Activated naive CD4-positive, alpha-beta T cell treated with anti-CD3 and anti-CD28 coated beads, Interleukin-2, amount 50 U/mL, for 24 hours (primary cell): Measurements from ENCODE around the gene CPM.

Experiments
- H3K27ac Mint-ChIP-seq: one replicate; pipeline ENCODE4 v1.8.0; 2021; ENCODE audit warnings: mild to moderate bottlenecking, mixed read lengths
- H3K27me3 Mint-ChIP-seq: one replicate; pipeline ENCODE4 v1.8.0; 2021; ENCODE audit warnings: mixed read lengths
- H3K36me3 Mint-ChIP-seq: one replicate; pipeline ENCODE4 v1.8.0; 2021; ENCODE audit warnings: mixed read lengths
- H3K4me1 Mint-ChIP-seq: one replicate; pipeline ENCODE4 v1.8.0; 2021; ENCODE audit warnings: mixed read lengths
- H3K4me3 Mint-ChIP-seq: one replicate; pipeline ENCODE4 v1.8.0; 2021; ENCODE audit warnings: mild to moderate bottlenecking, mixed read lengths
- H3K9me3 Mint-ChIP-seq: one replicate; pipeline ENCODE4 v1.8.0; 2021; ENCODE audit warnings: mixed read lengths

Gene CPM

DNA sequence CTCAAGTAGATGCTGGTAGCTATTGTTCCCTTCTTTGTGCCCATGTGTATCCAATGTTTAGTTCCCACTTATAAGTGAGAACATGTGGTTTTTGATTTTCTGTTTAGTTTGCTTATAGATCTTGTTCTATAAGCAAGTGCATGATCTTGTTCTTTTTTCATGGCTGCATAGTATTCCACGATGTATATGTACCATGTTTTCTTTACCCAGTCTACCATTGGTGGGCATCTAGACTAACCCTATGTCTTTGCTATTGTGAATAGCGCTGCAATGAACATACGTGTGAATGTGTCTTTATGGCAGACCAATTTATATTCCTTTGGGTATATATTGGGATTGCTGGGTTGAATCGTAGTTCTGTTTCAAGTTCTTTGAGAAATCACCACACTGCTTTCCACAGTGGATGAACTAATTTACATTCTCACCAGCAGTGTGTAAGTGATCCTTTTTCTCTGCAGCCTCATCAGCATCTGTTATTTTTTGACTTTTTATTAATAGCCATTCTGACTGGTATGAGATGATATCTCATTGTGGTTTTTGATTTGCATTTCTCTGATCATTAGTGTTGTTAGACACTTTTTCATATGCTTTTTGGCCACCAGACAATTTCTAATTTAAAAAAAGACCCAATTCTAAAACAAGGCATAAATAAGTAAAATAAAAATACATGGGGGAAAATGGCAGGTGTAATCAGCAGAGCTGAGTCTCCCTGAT lies 50.6 kb downstream of the CPM start:
- Mint-ChIP-seq H3K36me3 (peaks cover 10% of the 10 kb centered on the region), H3K27ac (no peak overlapping the region)

DNA sequence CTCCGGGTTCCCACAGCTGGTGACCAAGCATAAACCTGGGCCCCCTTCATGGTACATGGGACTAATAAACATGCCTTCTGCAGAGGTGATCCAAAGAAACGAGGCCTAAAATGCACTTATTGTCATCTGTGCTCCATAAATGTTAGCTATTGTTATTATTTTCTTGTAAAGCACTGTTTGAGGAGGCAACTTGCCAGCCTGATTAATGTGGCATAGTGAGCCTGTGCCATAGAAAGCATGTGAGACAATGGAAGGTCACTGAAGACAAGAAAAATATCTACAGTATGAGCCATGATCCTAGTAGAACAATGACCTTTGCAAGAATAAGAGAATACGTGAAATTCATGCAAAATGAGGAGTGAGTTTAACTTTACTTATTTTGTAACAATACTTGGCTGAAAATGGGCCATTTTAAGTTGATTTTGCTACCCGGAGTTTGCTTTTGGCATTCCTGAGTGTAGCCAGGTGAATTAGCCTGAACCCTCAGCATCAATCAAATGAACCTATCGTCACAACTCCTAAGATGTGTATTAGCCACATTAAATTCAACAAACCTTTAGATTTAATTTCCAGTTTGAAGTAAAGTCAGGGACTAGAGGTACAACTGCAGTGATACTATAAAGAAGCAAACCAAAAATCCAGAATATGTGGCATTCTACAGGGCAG lies 52.2 kb downstream of the CPM start:
- Mint-ChIP-seq H3K9me3 (peaks cover 4% of the 10 kb centered on the region), H3K27ac (no peak overlapping the region), H3K27me3 (no peaks in the 10 kb centered on the region), H3K36me3 (peaks cover 12% of the 10 kb centered on the region), H3K4me1 (no peaks in the 10 kb centered on the region), H3K4me3 (no peak overlapping the region)

More for the DNA sequence above, 50.6 kb downstream of the CPM start:
- Mint-ChIP-seq H3K9me3 (peaks cover 4% of the 10 kb centered on the region), H3K27me3 (no peaks in the 10 kb centered on the region), H3K4me1 (no peaks in the 10 kb centered on the region), H3K4me3 (no peak overlapping the region)

DNA sequence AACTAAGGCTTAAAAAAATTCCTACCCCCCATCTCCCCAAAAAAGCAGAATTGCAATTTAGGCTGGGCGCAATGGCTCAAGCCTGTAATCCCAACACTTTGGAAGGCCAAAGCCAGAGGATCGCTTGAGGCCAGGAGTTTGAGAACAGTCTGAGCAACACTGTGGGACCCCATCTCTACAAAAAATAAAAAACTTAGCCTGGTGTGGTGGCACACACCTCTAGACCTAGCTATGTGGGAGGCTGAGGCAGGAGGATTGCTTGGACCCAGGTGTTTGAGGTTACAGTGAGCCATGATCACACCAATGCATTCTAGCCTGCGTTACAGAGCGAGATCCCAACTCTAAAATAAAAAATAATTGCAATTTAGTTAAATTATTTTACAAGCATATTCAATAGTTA lies 54.1 kb downstream of the CPM start:
- peaks cover 15% of the 10 kb centered on the region for H3K36me3 Mint-ChIP-seq

DNA sequence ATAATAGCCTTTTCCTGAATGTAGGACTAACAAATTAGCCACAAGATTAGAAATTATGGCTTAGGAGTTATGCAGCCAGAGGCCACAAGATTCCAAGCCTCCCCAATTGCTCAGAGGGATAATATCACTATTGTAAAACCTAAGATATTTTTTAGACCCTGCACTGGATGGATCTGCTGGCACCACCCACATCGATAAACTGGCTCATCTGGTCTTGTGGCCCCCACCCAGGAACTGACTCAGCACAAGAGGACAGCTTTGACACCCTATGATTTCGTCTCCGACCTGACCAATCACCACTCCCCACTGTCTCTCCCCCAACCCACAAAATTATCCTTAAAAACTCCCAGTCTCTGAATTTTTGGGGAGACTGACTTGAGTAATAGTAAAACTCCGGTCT lies 54.7 kb downstream of the CPM start:
- H3K4me1 Mint-ChIP-seq, result no peaks in the 10 kb centered on the region
- H3K27ac Mint-ChIP-seq, result no peak overlapping the region
- peaks cover 4% of the 10 kb centered on the region for H3K9me3 Mint-ChIP-seq
- no peak overlapping the region for H3K4me3 Mint-ChIP-seq
- no peaks in the 10 kb centered on the region for H3K27me3 Mint-ChIP-seq
- peaks cover 15% of the 10 kb centered on the region for H3K36me3 Mint-ChIP-seq

More for the DNA sequence above, 54.1 kb downstream of the CPM start:
- no peaks in the 10 kb centered on the region for H3K4me1 Mint-ChIP-seq
- no peaks in the 10 kb centered on the region for H3K27me3 Mint-ChIP-seq
- no peak overlapping the region for H3K4me3 Mint-ChIP-seq
- H3K9me3 Mint-ChIP-seq, result peaks cover 4% of the 10 kb centered on the region
- H3K27ac Mint-ChIP-seq, result no peak overlapping the region

DNA sequence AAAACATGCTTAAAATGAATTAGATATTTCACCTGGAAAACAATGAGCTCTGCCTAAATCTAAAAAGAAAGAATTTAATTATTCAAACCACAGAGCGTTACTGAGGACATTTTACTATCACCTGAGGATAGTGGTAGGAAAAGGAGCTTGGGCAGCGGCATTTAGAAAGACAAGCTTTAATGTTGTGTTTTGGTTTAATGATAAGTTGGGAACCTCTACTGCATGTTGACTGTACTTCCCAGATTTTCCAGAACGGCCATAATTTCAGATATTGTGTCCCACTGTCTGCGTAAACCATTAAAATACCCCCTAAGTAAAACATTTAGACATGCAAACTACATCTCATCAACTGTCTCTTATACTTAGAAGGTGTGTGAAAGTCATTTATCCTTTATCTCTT lies 55.4 kb downstream of the CPM start:
- Mint-ChIP-seq H3K4me3 (no peak overlapping the region), H3K4me1 (no peaks in the 10 kb centered on the region), H3K36me3 (peaks cover 15% of the 10 kb centered on the region), H3K9me3 (peaks cover 4% of the 10 kb centered on the region), H3K27ac (no peak overlapping the region), H3K27me3 (no peaks in the 10 kb centered on the region)

DNA sequence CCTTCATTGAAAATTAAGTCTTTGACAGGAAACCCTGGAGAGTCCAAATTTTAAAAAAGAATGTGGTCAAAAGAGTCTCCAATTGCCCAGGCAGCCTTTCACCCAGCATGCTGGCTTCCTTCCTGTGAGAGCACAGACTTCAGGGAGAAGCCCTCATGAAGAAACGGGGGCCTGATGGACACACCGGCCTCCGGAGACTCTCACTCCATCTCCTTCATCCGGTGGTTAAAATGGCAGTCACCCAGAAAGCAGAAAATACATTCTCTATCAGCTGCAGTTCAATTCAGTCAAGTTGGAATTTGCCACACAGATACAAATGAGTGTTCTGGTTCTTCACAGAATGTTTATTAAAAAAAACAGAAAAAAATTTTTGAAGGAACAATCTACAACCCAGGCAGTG lies 56.5 kb downstream of the CPM start:
- Mint-ChIP-seq H3K27ac (no peak overlapping the region), H3K4me1 (no peaks in the 10 kb centered on the region), H3K9me3 (peaks cover 4% of the 10 kb centered on the region), H3K27me3 (no peaks in the 10 kb centered on the region), H3K4me3 (no peak overlapping the region), H3K36me3 (peaks cover 15% of the 10 kb centered on the region)

DNA sequence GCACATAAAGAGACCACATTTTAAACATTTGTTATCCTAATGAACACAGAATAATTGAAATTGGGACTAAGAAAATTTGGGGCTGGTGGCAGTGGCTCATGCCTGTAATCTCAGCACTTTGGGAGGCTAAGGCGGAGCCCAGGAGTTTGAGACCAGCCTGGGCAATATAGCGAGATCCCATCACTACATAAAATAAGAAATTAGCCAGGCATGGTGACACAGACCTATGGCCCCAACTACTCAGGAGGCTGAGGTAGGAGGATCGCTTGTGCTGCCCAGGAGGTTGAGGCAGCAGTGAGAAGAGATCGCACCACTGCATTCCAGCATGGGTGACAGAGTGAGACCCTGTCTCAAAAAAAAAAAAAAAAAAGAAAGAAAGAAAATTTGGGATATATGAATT lies 59.7 kb downstream of the CPM start:
- no peaks in the 10 kb centered on the region for H3K4me1 Mint-ChIP-seq

DNA sequence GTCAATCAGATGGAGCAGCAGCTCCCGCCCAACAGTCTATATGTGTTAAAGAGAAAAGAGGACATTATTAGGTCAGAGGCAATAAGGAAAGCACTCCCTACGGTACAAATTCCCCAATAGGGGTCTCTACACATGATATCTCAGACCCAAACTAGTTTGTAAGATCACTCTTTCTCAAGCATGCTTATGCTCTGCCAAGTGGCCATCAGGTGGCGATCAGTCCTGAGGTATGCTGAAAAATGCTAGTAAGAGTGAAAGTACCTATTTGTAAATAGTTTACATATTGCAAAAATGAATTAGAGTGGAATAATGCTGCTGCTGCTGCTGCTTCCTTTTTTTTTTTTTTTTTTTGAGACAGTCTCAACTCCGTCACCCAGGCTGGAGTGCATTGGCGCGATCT lies 61.0 kb downstream of the CPM start:
- Mint-ChIP-seq H3K27me3 (no peaks in the 10 kb centered on the region), H3K27ac (no peak overlapping the region), H3K36me3 (peaks cover 14% of the 10 kb centered on the region), H3K4me1 (no peaks in the 10 kb centered on the region), H3K4me3 (no peak overlapping the region), H3K9me3 (no peaks in the 10 kb centered on the region)

More for the DNA sequence above, 59.7 kb downstream of the CPM start:
- Mint-ChIP-seq H3K36me3 (peaks cover 14% of the 10 kb centered on the region), H3K27ac (no peak overlapping the region), H3K27me3 (no peaks in the 10 kb centered on the region), H3K4me3 (no peak overlapping the region), H3K9me3 (peaks cover under 1% of the 10 kb centered on the region)

DNA sequence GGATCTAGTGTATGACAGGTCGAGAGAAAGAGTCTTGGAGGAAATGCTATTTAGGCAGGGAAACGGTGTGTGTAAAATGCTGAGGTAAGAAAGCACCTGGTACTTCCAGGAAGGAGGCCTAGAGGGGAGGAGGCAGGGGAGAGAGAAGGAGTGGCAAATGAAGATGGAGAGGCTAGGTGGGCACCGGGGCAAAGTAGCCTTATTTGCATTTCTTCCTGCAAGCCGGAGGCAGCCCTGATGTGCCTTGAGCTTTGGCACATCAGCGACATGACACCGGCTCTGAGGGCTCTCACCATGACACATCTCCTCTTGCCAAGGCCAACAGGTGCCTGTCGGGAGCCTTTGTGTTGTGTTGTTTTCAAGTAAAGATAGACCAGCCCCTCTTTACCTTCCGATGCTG lies 61.6 kb downstream of the CPM start:
- Mint-ChIP-seq H3K4me1 (no peaks in the 10 kb centered on the region), H3K27me3 (no peaks in the 10 kb centered on the region), H3K36me3 (peaks cover 12% of the 10 kb centered on the region), H3K4me3 (no peak overlapping the region), H3K9me3 (no peaks in the 10 kb centered on the region), H3K27ac (peak overlapping the region; percentile 81)

DNA sequence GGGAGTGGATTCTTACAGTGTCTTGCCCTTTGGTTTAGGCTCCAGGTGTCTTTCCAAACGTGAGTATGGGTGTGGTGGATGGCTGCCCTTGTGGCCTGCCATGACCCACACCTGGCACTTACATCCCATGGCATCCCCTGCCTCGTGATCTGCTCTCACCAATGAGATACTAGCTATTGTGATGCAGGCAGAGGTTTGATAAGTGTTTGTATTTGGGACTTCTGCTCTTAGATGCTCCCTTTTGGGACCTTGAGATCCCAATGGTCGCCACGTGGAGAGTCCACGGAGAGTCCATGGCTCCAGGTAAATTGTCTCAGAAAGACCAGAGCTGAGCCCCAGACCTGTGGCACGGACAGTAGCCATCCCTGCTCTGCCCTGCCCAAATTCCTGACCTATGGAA lies 62.5 kb downstream of the CPM start:
- H3K4me1 Mint-ChIP-seq, result peaks cover 6% of the 10 kb centered on the region
- no peak overlapping the region for H3K4me3 Mint-ChIP-seq
- H3K36me3 Mint-ChIP-seq, result peaks cover 12% of the 10 kb centered on the region
- no peak overlapping the region for H3K27ac Mint-ChIP-seq
- H3K9me3 Mint-ChIP-seq, result no peaks in the 10 kb centered on the region
- no peaks in the 10 kb centered on the region for H3K27me3 Mint-ChIP-seq

DNA sequence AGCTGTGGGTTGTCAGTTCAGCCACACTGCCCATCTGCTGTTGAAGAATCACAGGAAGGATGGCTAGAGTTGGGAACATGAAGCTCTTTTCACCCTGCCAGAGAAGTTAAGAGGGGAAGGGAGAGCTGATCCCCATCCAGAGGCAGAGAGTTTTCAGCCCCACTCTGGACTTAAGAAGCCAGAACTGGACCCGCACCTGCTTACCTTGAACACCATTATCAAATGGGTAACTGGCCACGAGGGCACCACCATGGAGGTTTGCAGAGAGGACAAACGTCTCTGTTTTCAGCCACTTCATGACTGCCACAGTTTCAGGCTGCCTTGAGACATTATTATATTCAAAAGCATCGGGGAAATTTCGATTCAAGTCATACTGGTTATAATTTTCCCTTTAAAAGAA lies 63.0 kb downstream of the CPM start:
- H3K36me3 Mint-ChIP-seq, result peaks cover 12% of the 10 kb centered on the region
- H3K4me3 Mint-ChIP-seq, result no peak overlapping the region
- H3K4me1 Mint-ChIP-seq, result peaks cover 7% of the 10 kb centered on the region
- no peaks in the 10 kb centered on the region for H3K27me3 Mint-ChIP-seq
- no peak overlapping the region for H3K27ac Mint-ChIP-seq
- no peaks in the 10 kb centered on the region for H3K9me3 Mint-ChIP-seq

DNA sequence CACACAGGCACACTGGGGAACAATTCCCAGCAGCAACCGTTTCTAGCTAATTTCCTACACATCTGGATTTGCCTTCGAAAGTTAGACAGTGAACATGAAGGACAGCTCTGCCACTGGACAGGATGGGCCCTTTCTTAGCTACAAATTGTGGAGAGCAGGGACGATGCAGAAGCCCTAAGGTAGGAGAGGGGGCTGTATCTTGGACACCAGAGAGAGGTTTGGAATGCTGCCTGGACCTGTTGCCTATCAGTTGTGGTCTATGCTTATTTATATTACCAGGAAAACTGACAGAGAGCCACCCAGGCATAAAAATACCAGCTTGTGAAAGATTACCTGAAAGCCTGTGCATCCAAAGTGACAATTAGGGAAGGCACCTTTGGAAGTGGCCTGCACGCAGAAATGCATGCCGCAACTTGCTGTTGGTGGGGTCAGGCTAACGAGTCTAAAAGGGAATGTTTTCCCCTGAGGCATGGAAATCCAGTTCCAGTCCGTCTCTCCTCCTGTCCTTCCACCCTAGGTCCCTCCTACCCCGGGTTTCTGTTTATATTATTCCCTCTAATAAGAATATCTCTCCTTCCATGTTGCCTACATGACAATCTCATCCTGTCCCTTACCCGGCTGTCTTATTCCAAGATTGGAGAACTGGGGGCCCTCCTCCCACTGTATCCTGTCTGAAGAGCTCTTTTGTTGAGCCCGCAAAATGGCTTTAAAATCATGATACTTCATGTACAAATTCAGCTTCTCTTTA lies 64.8 kb downstream of the CPM start:
- Mint-ChIP-seq H3K4me1 (peaks cover 7% of the 10 kb centered on the region), H3K4me3 (no peak overlapping the region), H3K36me3 (peaks cover 10% of the 10 kb centered on the region), H3K27ac (no peak overlapping the region), H3K27me3 (no peaks in the 10 kb centered on the region), H3K9me3 (no peaks in the 10 kb centered on the region)

DNA sequence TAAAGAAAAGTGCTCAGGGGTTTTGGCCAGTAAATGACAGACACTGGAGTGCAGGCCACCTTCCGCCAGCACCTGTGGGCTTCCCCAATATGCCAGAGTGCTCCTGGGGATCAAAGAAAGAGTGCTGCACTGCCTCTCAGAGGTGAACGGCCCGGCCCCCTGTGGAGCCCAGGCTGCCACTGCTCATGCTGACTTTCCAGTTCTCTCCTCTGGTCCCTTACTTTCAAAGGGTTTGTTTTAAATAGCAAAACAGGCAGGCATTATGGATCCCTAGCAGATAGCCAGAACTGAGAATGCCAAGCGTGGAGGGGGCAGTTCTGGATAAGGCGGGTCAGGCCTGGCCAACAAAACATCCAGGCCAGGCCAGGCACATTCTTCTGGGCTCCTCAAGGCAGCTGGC lies 65.4 kb downstream of the CPM start:
- no peaks in the 10 kb centered on the region for H3K9me3 Mint-ChIP-seq
- no peak overlapping the region for H3K27ac Mint-ChIP-seq
- no peaks in the 10 kb centered on the region for H3K27me3 Mint-ChIP-seq
- peaks cover 10% of the 10 kb centered on the region for H3K36me3 Mint-ChIP-seq
- H3K4me1 Mint-ChIP-seq, result peaks cover 7% of the 10 kb centered on the region
- H3K4me3 Mint-ChIP-seq, result no peak overlapping the region

DNA sequence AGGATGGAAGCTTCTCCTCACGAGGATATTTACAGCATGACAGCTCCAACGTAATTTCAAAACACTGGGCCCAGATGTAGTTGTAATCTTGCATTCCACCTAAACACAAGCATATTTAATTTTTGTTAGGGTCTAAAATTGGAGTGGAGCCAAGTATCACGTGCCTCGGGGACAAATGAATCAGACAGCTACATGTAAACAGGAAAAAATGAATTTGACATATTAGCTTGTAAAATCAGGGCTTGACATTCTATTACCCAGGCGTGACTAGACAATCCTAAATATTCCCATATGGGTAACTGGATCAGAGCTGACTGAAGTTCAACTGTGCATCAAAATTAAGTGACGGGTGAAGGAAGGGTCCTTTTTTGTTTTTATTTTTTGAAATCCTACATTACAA lies 66.0 kb downstream of the CPM start:
- peak overlapping the region; percentile 46 for H3K27ac Mint-ChIP-seq

DNA sequence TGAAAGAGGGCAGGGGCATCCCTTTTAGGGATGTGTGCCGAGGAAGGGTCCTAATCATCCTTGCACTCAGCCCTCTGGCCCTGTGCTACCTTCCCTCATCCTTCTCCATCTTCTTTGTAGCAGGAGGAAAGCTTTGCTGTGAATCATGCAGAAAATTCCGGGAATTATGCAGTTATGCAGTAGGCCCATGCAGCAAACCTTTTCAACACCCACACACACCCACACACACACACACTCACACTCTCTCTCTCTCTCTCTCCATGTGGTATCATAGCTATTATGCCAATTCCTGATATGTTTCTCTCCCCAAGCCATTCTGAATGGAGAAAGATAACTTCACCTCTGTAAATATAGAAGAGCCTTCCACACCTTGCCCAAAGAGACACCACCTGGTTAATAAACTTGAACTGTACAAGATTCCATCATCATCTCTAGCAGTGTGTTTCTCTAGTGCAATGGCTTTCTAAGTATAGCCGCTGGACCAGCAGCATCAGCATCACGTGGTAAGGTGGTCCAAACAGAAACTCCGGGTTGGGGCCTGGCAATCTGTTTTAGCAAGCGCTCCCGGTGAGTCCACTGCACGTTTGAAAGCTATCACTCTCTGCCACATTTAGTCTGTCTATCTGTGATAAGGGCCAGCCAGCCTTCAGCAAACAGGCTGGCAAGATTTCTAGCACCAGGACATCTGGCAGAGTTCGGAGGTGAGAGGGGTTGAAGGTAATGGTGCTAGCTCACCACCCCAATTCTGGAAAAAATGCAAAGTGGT lies 67.4 kb downstream of the CPM start:
- Mint-ChIP-seq H3K27ac (peak overlapping the region; percentile 2), H3K27me3 (no peaks in the 10 kb centered on the region), H3K9me3 (no peaks in the 10 kb centered on the region), H3K4me3 (no peak overlapping the region), H3K36me3 (peaks cover 7% of the 10 kb centered on the region), H3K4me1 (peaks cover 7% of the 10 kb centered on the region)

More for the DNA sequence above, 66.0 kb downstream of the CPM start:
- Mint-ChIP-seq H3K36me3 (peaks cover 10% of the 10 kb centered on the region), H3K4me3 (no peak overlapping the region), H3K9me3 (no peaks in the 10 kb centered on the region), H3K4me1 (peaks cover 7% of the 10 kb centered on the region), H3K27me3 (no peaks in the 10 kb centered on the region)
